Superior temporal gyrus (tissue), 1 donor: ENCODE data around the gene AGAP1.
A peak's percentile ranks its signal among the peaks of the same experiment; 100 is the strongest.

Experiments
- DNase-seq: peaks from one replicate; pipeline ENCODE4 v3.0.0-alpha.2; 2016; ENCODE audit errors: extremely low spot score

Gene AGAP1

GRCh38 chr2:235710933-235711332 is 217.1 kb downstream of the AGAP1 start:
- DNase-seq: no peak

GRCh38 chr2:235711527-235711926 is 217.7 kb downstream of the AGAP1 start:
- DNase-seq: no peak

GRCh38 chr2:235712176-235712575 is 218.3 kb downstream of the AGAP1 start:
- DNase-seq: no peak

GRCh38 chr2:235713189-235713588 is 219.3 kb downstream of the AGAP1 start:
- DNase-seq: peak; percentile 53

- no peak for DNase-seq
These were observed 221.8 kb downstream of the AGAP1 start for GRCh38 chr2:235715601-235716000.

GRCh38 chr2:235716875-235717496 is 223.1 kb downstream of the AGAP1 start:
- DNase-seq: peak; percentile 70

- DNase-seq: peak; percentile 74
These were observed 225.5 kb downstream of the AGAP1 start for GRCh38 chr2:235719146-235719942.

DNA sequence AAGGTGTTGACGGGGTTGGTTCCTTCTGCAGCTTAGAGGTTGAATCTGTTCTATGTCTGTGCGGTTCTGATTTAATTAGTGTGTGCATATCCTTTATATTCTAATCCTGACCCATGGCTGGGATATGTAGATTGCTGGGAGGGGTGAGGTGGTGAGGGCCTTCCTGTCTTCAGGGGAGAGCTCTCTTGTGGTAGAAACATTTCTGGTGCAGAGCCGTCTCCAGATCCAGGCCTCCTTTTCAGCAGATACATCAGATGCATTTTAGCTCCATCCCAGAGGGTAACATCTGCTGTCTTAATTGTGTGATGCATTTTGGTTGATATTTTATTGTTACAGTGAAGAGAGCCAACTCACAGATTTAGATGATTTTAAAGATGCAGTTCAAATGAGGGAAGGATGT is 227.8 kb downstream of the AGAP1 start:
- no peak for DNase-seq

GRCh38 chr2:235722869-235723268 is 229.0 kb downstream of the AGAP1 start:
- DNase-seq: no peak

GRCh38 chr2:235723371-235723770 is 229.5 kb downstream of the AGAP1 start:
- DNase-seq: no peak

DNA sequence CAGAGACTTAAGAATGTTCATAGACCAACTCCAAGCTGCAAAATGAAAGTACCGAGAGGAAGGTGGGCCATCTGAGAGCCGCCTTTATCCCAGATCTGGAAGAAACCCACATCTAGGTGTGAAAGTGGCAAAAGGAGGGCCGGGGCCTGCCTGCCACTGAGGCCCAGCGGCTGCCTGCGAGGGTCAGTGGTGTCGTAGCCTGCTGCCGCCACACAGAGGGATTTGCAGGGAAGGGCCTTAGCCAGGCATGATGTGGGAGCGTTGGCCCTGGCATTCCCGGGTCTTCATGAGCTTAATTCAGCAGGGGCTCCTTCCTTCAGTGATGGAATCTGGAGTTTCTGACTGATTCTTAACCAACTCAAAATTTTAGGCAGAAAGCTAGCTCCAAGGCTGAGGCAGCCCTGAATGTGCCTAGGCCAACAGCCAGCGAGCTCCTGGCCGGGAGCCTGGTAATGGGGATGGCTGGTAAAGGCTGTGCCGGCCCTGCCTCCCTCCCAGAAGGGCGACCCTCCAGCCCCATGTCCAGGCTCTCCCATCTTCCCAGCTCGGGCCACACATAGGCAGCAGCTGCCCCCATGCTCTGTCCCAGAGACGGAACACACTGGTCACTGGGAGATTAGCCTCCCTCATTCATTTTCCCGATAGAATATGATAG is 230.1 kb downstream of the AGAP1 start:
- DNase-seq: no peak

DNA sequence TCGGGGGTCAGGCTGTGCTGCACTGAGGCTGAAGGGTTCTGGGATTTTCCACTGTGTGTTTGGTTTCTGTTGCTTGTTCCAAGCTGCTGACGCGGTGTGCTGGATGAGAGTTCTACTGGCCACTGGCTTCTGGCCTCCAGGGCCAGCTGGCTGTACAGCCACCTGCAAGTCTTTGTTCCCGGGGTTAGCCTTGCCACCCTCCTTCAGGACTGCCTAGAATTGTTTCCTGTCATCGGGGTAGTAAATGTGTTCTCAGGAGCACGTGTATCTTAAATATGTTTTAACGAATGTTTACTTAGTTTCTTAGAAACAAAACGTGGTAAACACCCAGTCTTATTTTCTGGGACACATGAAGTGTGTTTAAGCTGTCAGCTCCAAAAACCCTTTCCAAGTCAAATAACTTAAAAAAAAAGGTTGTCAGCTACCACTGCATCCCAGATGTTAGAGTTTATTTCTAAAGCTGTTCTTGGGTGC is 231.2 kb downstream of the AGAP1 start:
- peak; percentile 80 for DNase-seq

DNA sequence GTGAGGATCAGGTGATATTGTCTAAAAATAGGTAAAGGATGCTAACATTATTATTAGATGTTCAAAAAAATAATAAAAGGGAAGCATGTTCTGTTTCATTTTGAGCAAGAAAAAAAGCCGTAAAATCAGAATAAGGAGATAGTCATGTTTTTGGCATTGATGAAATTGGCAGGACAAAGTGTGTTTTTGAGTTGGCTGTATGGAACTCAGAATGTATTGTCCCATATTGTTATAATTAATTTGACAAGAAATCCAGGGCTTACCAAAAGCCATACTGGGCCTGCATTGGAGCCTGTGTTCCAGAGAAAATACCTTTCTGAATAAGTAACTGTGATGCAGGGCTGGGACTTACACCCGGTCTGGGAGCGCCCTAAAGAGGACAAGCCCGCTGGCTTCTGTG is 232.0 kb downstream of the AGAP1 start:
- no peak for DNase-seq

DNA sequence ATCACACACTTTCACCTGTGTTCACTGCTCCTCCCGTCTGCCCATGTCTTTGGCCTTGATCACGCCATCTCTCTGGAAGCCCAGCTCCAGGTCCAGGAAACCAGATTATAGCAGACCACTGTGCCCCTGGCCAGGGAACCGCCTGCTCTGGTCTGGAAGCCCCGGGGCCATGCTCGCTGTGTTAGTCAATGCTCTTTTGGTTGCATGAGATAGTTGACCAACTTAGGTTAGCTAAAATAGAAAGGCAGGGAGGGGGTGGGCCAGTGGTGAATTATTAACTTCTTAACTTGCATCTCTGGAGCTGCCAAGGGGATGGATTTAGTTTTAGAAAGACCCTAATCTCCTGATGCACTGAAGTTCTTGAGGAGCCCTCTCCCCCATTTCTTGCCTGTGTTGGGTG is 232.7 kb downstream of the AGAP1 start:
- no peak for DNase-seq

DNA sequence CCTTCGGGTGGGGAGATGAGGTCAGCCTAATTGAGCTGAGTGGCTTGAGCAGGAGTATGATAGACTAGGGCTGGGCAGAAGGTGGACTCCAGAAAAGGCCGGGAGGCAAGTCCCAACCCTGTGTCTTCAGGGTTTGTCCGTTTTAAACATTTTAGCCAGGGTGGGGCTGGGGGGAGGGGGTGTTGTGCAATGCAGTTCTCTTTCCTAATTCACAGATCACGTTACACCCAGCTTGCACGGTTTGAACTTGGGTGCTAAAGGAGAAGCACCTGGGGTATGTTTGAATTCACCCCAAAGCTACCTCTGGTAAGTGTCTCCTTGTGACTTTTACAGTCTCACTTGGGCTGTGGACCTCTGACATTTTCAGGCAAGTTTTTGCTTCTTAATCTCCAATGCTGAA is 233.3 kb downstream of the AGAP1 start:
- no peak for DNase-seq

DNA sequence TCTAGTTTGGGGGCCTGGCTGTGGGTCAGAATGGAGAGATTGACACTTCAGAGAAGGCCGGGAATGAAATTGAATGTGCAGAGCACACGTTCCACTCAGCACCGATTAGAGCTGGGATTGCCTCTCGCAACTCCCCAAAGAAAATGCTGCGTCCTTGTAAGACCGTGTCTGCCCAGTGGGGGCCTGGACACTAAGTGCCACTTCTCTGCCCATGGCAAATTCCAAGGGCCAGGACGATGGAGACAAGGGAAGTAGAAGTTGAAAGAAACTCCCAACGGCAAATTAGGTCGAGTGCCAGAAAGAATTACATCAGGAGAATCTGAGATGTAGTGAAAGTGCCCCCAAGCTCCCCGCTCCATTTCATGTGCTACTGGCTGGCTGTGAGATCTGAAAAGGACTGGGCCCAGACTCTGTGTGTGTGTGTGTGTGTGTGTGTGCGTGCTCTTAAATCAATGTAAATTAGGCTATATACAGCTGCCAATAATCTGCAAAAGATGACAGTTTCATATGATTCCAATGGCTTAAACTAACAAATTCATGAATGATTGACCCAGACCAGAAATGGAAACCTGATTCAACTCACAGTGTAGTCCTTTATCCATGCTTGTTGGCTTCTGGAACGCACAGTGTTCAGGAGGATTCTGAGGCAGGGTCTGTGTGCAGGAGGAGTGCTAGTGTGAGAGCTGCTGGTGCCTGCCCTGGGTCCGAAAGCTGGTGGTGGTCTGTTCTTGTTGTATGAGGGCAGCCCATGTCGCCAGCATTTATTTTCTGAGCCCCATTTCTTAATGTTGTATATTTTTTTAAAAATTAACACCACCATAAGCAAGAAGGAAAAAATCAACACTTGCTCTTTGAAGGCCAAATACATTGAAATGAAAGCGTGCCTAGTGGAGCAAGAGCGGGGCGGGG is 234.3 kb downstream of the AGAP1 start:
- no peak for DNase-seq

GRCh38 chr2:235728800-235729556 is 235.1 kb downstream of the AGAP1 start:
- no peak for DNase-seq

DNA sequence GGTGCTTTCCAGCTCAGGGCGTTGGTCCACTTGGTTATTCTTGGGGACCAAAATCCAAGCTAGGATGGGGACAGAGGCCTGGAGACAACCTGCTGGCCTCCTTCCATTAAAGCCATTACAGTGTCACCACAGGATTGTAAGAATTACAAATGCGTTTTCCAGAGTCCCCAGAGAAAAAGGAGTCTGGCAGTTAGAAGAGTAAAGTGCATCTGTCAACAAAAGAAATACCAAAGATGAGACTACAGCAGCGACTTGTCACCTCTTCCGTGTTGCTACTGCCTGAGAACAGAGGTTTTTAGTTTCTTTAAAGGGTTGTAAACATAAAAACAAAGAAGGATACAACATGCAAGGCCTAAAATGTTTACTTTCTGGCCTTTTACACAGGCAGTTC is 235.7 kb downstream of the AGAP1 start:
- DNase-seq: no peak

DNA sequence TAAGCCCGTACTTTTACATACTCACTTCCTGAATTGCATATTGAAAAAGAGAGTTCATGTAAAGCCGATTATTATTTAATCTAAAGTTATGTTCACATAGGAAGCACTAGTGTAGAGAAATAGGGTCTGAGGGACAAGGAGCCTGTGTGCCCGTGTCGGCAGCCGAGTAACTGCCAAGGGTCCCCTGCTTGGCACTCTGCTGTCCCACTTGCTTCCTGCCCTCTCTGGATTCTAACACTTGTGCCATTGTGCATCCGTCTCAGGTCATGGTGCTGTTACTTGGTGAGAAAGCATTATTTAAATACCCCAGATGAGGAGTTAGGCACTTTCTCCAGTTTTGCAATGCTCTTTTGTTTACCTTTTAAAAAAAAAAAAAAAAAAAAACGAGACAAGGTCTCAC is 236.3 kb downstream of the AGAP1 start:
- DNase-seq: no peak

DNA sequence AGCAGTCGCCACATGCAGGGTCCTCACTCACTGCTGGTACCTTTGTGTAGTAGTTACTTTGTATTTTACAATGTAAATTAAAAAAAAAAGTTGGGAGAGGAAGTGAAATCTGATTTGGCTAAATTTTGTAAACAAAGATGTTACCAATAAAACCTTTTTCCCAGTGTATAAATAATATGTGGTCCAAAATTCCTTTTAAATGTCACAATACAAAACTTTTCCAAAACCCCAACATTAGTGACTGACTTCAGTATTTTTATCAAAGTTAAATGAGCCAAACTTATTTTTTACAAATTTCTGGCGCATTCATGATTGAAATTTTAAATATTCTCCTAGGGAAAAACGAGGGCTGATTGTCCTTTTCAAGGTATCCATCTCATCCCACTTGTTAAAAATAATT is 239.9 kb downstream of the AGAP1 start:
- no peak for DNase-seq

DNA sequence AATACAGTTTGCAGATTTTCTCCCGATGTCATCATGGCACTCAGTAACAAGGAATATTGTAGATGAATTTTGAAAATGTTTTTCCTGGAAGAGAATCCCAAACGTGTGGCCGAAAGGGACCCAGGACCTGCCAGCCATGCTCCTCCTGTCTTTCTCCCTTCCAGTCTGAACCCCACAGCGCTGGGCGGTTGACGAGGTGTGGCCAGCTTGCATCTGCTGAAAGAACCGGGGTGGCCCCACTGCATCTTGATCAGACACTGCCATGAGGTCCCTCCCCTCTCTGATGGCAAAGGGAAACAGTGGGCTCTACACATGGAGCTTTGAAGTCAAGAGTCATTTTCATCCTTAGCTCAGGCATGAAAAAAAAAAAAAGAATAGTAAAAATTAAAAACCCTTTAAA is 240.3 kb downstream of the AGAP1 start:
- DNase-seq: no peak
